H9 (cell line): ENCODE results near the gene GOT2. TPM values are rescaled to one million over a fixed set of nuclear protein-coding genes. Genes with fewer than 3 reads are reported as not detected.

Source experiments
- DNase-seq: peaks from one replicate; pipeline ENCODE4 v3.0.0-alpha.2; 2017
- H2AFZ ChIP-seq: one replicate; pipeline ENCODE4 v1.6.1; 2013; ENCODE audit warnings: mild to moderate bottlenecking, low read length, control low read depth, moderate library complexity
- H2AK5ac ChIP-seq: 2 replicates; pipeline ENCODE4 v1.6.1; 2013; ENCODE audit warnings: low read length, control low read depth, mixed read lengths; ENCODE audit not compliant: insufficient read length
- H2BK120ac ChIP-seq: one replicate; pipeline ENCODE4 v1.6.1; 2013; ENCODE audit warnings: low read depth, mild to moderate bottlenecking, low read length, control low read depth, inconsistent platforms; ENCODE audit not compliant: poor library complexity, severe bottlenecking
- H2BK12ac ChIP-seq: 2 replicates; pipeline ENCODE4 v1.6.1; 2013; ENCODE audit warnings: low read length, control low read depth, mixed read lengths, low read depth; ENCODE audit not compliant: insufficient read length
- H2BK15ac ChIP-seq: 2 replicates; pipeline ENCODE4 v1.6.1; 2013; ENCODE audit warnings: low read depth, low read length, control low read depth
- H2BK20ac ChIP-seq: one replicate; pipeline ENCODE4 v1.6.1; 2013; ENCODE audit warnings: low read depth, mild to moderate bottlenecking, low read length, control low read depth, inconsistent platforms; ENCODE audit not compliant: poor library complexity, severe bottlenecking
- H2BK5ac ChIP-seq: 2 replicates; pipeline ENCODE4 v1.6.1; 2013; ENCODE audit warnings: low read length, control low read depth, mixed read lengths; ENCODE audit not compliant: insufficient read length
- H3K14ac ChIP-seq: 2 replicates; pipeline ENCODE4 v1.6.1; 2013; ENCODE audit warnings: low read length, control low read depth; ENCODE audit not compliant: insufficient read depth
- H3K18ac ChIP-seq: 2 replicates; pipeline ENCODE4 v1.6.1; 2013; ENCODE audit warnings: low read depth, mild to moderate bottlenecking, mixed read lengths, low read length, control low read depth; ENCODE audit not compliant: insufficient read length
- H3K23ac ChIP-seq: 2 replicates; pipeline ENCODE4 v1.6.1; 2013; ENCODE audit warnings: low read length, control low read depth, mixed read lengths, low read depth; ENCODE audit not compliant: insufficient read length
- H3K23me2 ChIP-seq: 2 replicates; pipeline ENCODE4 v1.6.1; 2013; ENCODE audit warnings: low read depth, mild to moderate bottlenecking, mixed read lengths, low read length, control low read depth; ENCODE audit not compliant: insufficient read length, poor library complexity, severe bottlenecking
- H3K27ac ChIP-seq: 2 replicates; pipeline ENCODE4 v1.5.1; 2013; ENCODE audit warnings: low read length, control low read depth, mixed read lengths, low read depth; ENCODE audit not compliant: insufficient read length
- H3K27me3 ChIP-seq: 2 replicates; pipeline ENCODE4 v1.6.1; 2013; ENCODE audit warnings: low read length, control low read depth, inconsistent platforms; ENCODE audit not compliant: insufficient read depth
- H3K4ac ChIP-seq: 2 replicates; pipeline ENCODE4 v1.6.1; 2013; ENCODE audit warnings: low read depth, mild to moderate bottlenecking, control low read depth, inconsistent platforms, low read length, moderate library complexity
- H3K4me1 ChIP-seq: 2 replicates; pipeline ENCODE4 v1.6.1; 2013; ENCODE audit warnings: low read length, control low read depth, inconsistent platforms; ENCODE audit not compliant: insufficient read depth
- H3K4me2 ChIP-seq: 2 replicates; pipeline ENCODE4 v1.6.1; 2013; ENCODE audit warnings: low read length, control low read depth, mixed read lengths; ENCODE audit not compliant: insufficient read length, insufficient read depth
- H3K56ac ChIP-seq: 2 replicates; pipeline ENCODE4 v1.6.1; 2013; ENCODE audit warnings: low read depth, mild to moderate bottlenecking, mixed read lengths, low read length, control low read depth; ENCODE audit not compliant: insufficient read length
- H3K79me1 ChIP-seq: 2 replicates; pipeline ENCODE4 v1.6.1; 2013; ENCODE audit warnings: low read depth, mild to moderate bottlenecking, moderate library complexity, low read length, control low read depth, inconsistent platforms; ENCODE audit not compliant: insufficient read depth, poor library complexity, severe bottlenecking
- H3K79me2 ChIP-seq: 2 replicates; pipeline ENCODE4 v1.6.1; 2013; ENCODE audit warnings: low read length, control low read depth, inconsistent platforms; ENCODE audit not compliant: insufficient read depth
- H3K9ac ChIP-seq: 2 replicates; pipeline ENCODE4 v1.6.1; 2013; ENCODE audit warnings: low read length, control low read depth, mixed read lengths; ENCODE audit not compliant: insufficient read length; ENCODE audit errors: extremely low read depth
- H3K9me3 ChIP-seq: one replicate; pipeline ENCODE4 v1.6.1; 2013; ENCODE audit warnings: low read depth, low read length, inconsistent platforms; ENCODE audit not compliant: control insufficient read depth
- H3T11ph ChIP-seq: one replicate; pipeline ENCODE4 v1.6.1; 2013; ENCODE audit warnings: mild to moderate bottlenecking, low read length, control low read depth, inconsistent platforms
- H4K20me1 ChIP-seq: one replicate; pipeline ENCODE4 v1.6.1; 2013; ENCODE audit not compliant: control insufficient read depth, insufficient read length, insufficient read depth
- H4K5ac ChIP-seq: 2 replicates; pipeline ENCODE4 v1.6.1; 2013; ENCODE audit warnings: low read depth, mild to moderate bottlenecking, mixed read lengths, low read length, control low read depth; ENCODE audit not compliant: insufficient read length
- H4K8ac ChIP-seq: replicated peaks from 2 replicates; pipeline ENCODE4 v1.6.1; 2013; ENCODE audit warnings: low read length, control low read depth, mixed read lengths, low read depth; ENCODE audit not compliant: insufficient read length
- H4K91ac ChIP-seq: 2 replicates; pipeline ENCODE4 v1.6.1; 2013; ENCODE audit warnings: low read depth, mild to moderate bottlenecking, moderate library complexity, mixed read lengths, low read length, control low read depth; ENCODE audit not compliant: insufficient read length
- H3K27ac Mint-ChIP-seq, 3 experiments: 2 replicates in 2 of 3; 3 replicates in 1 of 3; pipeline ENCODE4 v1.8.0; 2020 to 2021; ENCODE audit warnings: mixed read lengths in 3 of 3, mild to moderate bottlenecking in 1 of 3, moderate library complexity in 1 of 3
- H3K27me3 Mint-ChIP-seq: 2 replicates; pipeline ENCODE4 v1.8.0; 2021; ENCODE audit warnings: low read depth, mild to moderate bottlenecking, moderate library complexity, mixed read lengths
- H3K36me3 Mint-ChIP-seq, 3 experiments: 2 replicates in 2 of 3; 3 replicates in 1 of 3; pipeline ENCODE4 v1.8.0; 2020 to 2021; ENCODE audit warnings: low read depth in 3 of 3, mixed read lengths in 3 of 3; ENCODE audit not compliant: insufficient read depth in 1 of 3
- H3K4me1 Mint-ChIP-seq, 2 experiments: 2 replicates each; pipeline ENCODE4 v1.8.0; 2020; ENCODE audit warnings: mixed read lengths in 2 of 2
- H3K4me3 Mint-ChIP-seq, 2 experiments: 2 replicates in 1 of 2; 3 replicates in 1 of 2; pipeline ENCODE4 v1.8.0; 2020 to 2021; ENCODE audit warnings: mild to moderate bottlenecking in 2 of 2, mixed read lengths in 2 of 2, moderate library complexity in 1 of 2
- H3K9me3 Mint-ChIP-seq, 2 experiments: 2 replicates in 1 of 2; 3 replicates in 1 of 2; pipeline ENCODE4 v1.8.0; 2020; ENCODE audit warnings: mild to moderate bottlenecking in 2 of 2, mixed read lengths in 2 of 2, moderate library complexity in 1 of 2
- WGBS: extraction: QIAGEN DNeasy Blood & Tissue Kit; methylation state at CpG from one replicate; pipeline ENCODE4 v1.1.7; 2013; ENCODE audit warnings: missing lambda C conversion rate, low lambda C conversion rate, mixed read lengths; ENCODE audit not compliant: insufficient read length; ENCODE audit errors: extremely low coverage; 5-methylcytosine and 5-hydroxymethylcytosine counted together
- total RNA-seq: library from RNA; stranded (reverse); gene quantifications from 2 replicates; pipeline ENCODE4 v1.2.1, GENCODE V29; 2021
- TF ChIP-seq, protein P1 (sequence below): fragments of 200-600 bp; sonication (generic); conservative IDR thresholded peaks from 3 replicates; pipeline ENCODE4 v1.8.0; 2021; ENCODE audit warnings: antibody characterized with exemption, mild to moderate bottlenecking

GOT2 gene
- total RNA-seq, 1 experiment from 2014 or later, result 148 TPM

DNA sequence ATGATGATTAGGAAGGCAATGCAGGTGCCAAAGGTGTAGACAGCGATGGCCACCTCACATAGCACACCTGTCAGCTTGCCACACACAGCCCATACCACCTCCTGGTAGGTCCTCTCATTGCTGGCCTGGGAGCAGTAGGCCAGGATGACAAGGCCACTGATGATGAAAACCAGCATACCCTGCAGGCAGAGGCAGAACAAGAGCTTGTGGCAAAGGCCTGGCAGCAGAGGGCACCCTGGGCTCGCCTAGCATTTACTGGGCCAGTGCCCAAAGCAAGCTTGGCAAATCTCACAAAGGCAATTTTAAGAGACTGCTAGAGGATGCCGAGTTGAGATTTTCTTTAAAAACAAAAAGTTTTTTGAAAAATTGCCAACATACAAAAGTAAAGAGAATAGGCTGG is 55.4 kb downstream of the GOT2 start:
- H2BK12ac ChIP-seq, result no peak overlapping the region
- no peak overlapping the region for H2BK20ac ChIP-seq
- Mint-ChIP-seq H3K27me3 (no peaks in the 10 kb centered on the region), H3K4me1 (peaks cover 5 to 6% of the 10 kb centered on the region in 2 experiments), H3K9me3 (no peaks in the 10 kb centered on the region), H3K4me3 (no peak overlapping the region), H3K27ac (no peak overlapping the region), H3K36me3 (peaks cover 12 to 45% (median 31%) of the 10 kb centered on the region in 3 experiments; a peak in 6 of 7 replicates)
- no peak overlapping the region for H3K56ac ChIP-seq
- TF ChIP-seq, protein P1, sequence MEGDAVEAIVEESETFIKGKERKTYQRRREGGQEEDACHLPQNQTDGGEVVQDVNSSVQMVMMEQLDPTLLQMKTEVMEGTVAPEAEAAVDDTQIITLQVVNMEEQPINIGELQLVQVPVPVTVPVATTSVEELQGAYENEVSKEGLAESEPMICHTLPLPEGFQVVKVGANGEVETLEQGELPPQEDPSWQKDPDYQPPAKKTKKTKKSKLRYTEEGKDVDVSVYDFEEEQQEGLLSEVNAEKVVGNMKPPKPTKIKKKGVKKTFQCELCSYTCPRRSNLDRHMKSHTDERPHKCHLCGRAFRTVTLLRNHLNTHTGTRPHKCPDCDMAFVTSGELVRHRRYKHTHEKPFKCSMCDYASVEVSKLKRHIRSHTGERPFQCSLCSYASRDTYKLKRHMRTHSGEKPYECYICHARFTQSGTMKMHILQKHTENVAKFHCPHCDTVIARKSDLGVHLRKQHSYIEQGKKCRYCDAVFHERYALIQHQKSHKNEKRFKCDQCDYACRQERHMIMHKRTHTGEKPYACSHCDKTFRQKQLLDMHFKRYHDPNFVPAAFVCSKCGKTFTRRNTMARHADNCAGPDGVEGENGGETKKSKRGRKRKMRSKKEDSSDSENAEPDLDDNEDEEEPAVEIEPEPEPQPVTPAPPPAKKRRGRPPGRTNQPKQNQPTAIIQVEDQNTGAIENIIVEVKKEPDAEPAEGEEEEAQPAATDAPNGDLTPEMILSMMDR, result no peak
- H3K9ac ChIP-seq, result no peak overlapping the region
- H4K91ac ChIP-seq, result no peak overlapping the region
- no peaks in the 10 kb centered on the region for H3K9me3 ChIP-seq
- H3K14ac ChIP-seq, result no peak overlapping the region
- no peaks in the 10 kb centered on the region for H4K20me1 ChIP-seq
- no CpG with 5 or more reads among the region's 3 CpGs for WGBS
- H3T11ph ChIP-seq, result no peak overlapping the region
- no peak overlapping the region for H3K18ac ChIP-seq
- H3K79me2 ChIP-seq, result no peaks in the 10 kb centered on the region
- no peaks in the 10 kb centered on the region for H3K27me3 ChIP-seq
- no peak overlapping the region for H3K23ac ChIP-seq
- H4K8ac ChIP-seq, result no peak overlapping the region
- H3K4me2 ChIP-seq, result no peak overlapping the region
- H4K5ac ChIP-seq, result no peak overlapping the region
- H3K27ac ChIP-seq, result no peak overlapping the region
- H3K4ac ChIP-seq, result no peak overlapping the region
- no peak overlapping the region for H2BK120ac ChIP-seq
- H3K79me1 ChIP-seq, result no peaks in the 10 kb centered on the region
- H2BK5ac ChIP-seq, result no peak overlapping the region
- H3K23me2 ChIP-seq, result no peaks in the 10 kb centered on the region
- no peaks in the 10 kb centered on the region for H3K4me1 ChIP-seq
- H2AK5ac ChIP-seq, result no peak overlapping the region
- H2BK15ac ChIP-seq, result no peak overlapping the region
- H2AFZ ChIP-seq, result no peak overlapping the region
- DNase-seq, result no peak
